GM19455 (cell line): Measurements from ENCODE around the gene TPRG1.

Source experiments
- ATAC-seq: cut with Tn5 transposase; IDR thresholded peaks from one replicate; pipeline ENCODE4 v1.9.1; 2021; ENCODE audit not compliant: unreplicated experiment

The TPRG1 gene

DNA sequence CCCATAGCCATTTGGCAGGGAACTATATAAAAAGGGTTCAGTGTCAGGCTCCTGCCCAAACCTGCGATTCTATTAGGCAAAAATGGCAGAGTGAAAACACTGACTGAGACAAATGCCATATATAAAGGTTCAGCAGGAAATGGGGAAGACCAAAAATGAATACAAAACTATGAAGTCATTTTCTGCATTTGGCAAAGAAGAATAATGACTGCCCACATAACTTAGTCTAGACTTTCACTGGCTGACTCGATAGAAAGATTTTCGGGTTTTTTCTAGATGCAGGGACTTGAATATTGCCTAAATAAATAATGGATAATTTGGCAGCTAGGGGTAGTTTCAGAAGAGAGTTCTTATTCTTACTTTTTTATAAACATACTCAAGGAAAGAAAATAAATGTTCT is 178.0 kb downstream of the TPRG1 start:
- ATAC-seq: no peak

DNA sequence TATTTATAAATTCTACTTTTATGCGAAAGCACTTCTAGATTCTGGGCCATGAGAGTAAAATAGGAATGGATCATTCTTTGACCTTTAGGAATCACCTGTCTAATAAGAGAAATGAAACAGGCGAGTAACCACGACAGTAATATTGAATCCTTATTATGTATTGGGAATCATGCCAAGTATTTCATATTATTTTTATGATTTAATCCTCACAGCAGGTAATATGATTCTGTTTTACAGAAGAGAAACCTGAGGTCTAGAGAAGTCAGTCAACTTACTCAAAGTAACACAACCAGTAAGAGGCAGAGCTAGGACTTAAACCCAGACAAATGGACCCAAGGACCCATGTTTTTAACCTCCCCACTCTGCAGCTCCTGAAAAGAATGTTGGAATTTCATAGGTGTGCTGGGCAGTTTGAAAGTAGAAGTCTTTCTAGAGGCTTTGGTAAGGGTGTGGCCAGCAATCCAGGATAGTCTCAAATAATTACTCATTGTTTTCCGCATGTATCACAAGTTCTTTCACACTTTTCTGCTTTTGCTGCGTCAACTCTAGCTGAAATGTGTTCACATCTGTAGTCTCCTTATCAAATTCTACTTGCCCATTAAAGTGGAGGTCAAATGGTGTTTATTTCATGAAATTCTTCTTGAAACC is 181.7 kb downstream of the TPRG1 start:
- ATAC-seq: no peak

DNA sequence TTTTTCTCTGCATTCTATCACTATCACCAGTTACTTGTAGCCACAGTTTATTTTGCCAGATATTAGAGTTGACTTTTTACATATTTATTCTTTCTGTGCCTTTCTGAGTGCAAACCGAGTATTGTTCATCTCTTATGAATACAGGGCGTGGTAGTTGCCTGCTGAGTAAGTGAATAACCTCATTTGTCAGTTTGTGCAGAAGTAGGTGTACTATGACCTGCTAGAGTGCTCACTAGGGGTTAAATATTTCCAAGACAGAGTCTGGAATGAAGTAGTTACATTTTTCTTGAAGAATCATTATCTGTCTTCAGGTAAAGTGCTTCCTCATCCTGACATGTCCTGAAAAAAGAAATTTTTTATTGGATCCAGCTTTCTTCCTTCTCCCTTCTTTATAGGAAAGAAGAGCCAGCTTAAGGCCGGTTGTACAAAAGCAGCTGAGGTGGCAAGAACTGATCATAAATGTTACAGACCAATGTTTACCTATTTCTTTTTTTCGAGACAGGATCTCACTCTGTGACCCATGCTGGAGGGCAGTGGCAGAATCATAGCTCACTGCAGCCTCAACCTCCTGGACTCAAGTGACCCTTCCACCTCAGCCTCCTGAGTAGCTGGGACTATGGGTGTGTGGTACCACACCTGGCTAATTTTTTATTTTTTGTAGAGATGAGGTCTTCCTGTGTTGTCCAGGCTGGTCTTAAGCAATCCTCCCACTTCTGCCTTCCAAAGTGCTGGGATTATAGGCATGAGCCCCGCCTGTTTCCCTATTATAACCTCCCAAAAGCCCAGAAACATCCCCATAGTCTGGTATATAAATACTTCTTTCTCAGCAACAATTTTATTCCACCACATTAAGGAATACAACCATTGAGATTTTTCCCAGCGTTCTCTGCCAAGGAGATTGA is 182.5 kb downstream of the TPRG1 start:
- no peak for ATAC-seq

DNA sequence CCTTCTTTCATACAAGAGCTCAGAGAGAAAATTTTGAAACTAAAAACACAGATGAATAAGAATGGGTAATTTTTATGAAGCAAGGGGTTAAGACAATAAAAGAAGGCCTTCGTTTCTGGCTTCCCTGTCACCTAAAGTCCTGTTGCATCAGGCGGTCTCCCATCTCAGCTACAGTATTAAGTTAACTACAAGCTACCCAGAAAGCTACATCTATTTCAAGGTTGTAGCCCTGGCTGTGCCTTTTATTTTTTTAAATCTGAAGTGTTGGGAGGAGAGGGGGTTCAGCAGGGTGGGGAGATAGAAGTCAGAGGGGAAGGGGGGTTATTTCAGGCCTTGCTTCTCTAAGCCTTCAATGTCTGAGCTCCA is 183.3 kb downstream of the TPRG1 start:
- ATAC-seq: no peak

DNA sequence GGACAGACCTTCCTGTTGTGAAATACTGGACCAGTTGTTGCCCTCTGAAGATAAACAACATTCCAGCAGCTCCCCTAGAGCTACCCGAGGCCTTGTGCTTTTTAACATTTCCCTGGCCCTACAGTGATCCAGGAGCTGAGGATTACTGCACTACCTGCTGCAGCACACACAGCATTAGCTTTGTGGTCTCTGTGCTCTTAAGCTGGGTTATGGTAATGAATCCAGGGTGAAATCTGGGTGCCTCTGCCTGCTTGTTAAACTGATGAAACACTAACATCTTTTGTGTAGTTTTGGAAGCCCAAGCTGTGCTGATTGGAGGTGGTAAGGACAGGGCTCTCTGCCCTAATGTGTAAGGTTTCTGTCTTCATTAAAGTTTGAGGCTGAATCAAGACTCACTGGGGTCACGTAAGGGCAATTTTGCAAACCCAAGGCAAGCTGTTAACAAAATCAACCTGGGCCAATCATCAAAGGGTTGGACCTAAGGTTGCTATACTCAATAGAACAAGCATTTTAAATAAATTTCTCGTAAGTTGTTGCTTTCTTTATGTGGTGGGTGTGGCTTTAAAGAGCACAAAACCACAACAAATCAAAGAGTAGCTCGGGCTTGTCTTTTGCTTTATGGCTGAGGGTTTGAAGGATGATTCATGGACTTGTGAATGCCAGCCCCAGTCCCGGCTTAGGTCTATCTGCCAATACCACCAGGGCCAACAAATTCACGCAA is 183.9 kb downstream of the TPRG1 start:
- no peak for ATAC-seq

DNA sequence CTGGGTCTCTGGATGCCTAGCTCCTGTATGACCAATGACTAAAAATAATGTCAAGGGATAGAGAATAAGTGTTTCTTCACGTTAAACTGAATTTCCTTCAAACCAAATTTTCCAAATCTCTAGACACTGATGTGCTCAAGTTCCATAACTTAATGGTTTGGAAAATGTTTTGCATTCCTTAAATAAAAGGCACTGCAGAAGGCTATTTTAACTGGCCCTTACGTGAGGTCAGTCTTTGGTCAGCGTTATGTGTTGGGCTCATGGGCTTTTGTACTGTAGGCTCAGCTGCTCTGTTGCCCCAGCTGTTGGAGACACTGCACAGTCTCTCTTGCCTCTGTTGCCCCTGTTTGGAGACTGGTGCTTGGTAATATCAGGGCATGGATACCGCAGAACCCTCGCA is 188.5 kb downstream of the TPRG1 start:
- ATAC-seq: no peak

DNA sequence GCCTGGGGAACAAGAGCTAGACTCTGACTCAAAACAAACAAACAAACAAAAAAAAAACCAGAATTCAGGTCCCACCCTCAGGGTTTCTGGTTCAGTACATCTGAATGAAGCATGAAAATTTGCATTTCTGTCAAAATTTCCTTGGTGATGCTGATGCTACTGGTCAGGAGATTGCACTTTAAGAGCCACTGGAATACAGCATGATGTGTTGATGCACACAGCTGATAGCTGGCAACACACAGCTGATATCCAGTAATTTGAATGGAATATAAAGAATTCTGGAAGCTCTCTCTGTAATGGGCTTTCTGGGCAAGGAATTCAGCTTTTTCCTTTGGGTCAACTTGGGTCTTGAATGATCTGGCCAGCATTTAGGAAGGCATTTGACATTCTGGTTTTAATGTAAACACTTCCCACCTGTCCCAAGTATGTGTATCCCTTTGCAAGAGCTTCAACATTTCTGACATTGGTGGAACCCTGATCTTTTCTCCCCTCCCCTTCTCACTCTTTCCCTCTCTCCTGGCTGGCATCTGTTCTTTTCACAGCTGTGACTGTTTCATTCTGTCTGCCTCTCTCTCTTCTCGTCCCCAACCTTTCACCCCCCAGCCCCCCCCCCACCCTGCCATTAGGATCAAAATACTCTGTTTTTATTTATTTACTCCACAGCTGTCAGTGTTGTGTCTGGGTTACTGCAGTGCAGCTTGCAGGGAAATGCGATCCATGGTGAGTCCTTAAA is 189.5 kb downstream of the TPRG1 start:
- no peak for ATAC-seq

DNA sequence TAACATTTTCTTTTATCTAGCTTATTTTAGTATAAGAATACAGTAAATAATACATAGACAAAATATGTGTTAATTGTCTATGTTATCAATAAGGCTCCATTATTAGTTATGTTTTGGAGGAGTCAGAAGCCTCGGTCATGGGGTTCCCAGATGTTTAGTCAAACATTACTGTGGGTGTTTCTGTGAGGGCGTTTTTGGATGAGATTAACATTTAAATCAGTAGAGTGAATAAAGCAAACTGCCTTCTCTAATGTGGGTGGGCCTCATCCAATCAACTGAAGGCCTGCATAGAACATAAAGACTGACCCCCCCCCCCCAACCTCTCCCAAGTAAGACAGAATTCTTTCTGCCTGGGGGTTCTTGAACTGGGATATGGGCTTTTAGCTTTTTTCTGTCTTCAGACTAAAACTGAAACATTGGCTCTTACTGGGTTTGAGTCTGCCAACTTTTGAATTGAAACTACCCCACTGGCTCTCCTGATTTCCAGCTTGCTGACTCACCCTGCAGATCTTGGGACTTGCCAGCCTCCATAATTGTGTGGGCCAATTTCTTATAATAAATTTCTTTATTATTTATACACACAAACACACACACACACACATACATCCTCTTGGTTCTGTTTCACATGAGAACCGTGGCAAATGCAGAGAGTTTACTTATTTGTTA is 192.0 kb downstream of the TPRG1 start:
- no peak for ATAC-seq

DNA sequence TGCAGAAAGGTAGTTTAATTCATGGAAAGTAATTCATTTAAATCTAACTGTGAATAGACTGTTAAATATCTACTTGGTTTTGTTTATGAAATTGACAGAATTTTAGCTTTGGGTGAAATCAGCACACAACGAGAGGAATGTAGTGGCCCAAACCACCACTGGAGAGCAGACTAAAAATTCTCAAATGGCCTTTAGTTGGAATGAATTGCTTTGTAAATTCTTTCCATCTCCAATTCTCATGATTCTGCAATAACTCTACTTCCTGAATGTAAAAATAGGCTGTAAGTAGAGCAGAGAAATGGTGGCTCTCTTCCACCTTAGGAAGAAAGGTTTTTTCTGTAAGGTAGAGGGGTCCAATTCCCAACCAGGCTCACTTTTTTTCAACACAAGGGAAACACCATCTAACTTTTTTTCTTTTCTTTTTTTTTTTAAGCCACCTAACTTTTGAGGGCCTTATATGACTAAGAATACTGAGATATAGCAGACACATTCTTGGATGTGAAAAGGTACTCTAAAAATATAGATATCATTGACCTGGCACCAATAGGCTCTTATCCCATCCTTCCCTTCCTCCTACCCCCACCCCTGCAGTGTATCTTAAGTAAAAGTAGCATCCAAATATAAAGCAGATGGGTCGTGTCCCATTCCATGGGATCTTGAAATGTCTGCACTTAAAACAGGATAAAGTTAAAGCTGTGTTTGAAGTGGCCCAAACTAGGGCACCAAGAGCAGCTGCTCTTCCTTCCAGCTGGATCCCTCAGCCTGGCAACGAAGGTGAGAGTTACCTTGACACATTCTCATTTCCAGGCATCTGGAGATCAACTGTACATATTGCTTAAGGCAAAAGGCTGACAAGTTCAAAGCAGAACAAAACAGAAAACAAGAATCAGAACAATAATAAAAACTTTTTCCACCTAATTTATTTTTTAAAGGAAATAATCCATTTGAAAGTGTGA is 194.1 kb downstream of the TPRG1 start:
- ATAC-seq: no peak

DNA sequence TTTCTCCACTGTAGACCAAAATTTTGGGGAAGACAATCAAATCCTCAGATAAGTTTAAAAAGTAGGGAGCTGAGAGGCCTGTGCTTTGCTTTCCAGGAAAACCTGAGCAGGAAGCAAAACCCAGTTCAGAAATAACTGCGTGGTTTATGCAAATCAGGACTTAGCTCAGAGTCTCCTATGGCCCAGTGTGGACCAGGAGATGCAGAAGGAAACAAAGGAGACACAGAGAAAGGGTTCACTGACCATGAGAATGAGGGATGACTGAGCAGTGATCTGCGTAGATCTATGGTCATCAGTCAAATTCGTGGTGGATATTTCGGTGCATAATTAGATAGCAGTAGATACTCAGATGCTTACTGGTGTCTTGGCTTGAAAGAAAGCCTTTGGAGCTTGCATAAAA is 196.6 kb downstream of the TPRG1 start:
- no peak for ATAC-seq

DNA sequence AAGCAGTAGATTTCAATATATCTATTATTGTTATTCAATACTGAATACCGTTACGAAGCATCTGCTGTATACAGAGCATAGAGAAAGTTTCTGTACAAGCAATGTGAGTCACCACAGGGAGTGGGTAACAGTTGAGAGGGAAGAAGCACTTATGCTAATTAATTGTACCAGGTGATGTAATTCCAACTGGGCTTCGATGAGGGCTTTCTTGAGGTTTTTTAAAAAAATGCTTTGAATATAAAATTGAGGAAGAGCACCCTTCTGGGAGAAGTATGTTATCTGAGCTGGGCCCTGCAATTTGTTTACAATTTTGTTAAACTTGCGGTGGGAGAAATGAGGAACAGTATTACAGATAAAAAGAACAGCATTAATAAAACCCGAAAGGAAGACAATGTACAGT is 197.9 kb downstream of the TPRG1 start:
- ATAC-seq: no peak

DNA sequence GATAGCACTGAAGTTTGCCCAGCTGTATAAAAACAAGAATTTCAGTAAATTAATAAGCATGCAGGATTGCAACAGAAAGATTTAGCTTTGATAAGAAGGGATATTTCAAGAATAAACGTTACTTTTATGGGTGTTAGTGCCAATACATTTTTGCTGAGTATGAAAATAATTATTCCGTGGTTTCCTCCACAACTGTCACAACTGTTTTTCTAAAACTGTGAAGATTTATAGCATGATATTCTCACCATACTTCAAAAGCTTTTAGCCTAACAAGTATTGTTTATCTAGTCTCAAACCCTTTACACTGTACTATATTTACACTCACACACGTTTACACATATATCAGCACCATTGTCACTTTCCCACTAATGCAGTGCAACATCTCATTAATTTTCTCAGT is 200.5 kb downstream of the TPRG1 start:
- no peak for ATAC-seq
